Activated T-cell treated with anti-CD3 and anti-CD28 coated beads, Interleukin-2, amount 50 U/mL, for 24 hours (primary cell): ENCODE data around the gene DNAH1.
"Not testable (repeated sequence)": the region's sequence is repeated elsewhere in the genome, so short reads cannot be mapped to it uniquely, and the experiment has no call there.

Experiments
- DNase-seq: peaks from one replicate; pipeline ENCODE4 v3.0.0-alpha.2; 2020
- H3K27ac Mint-ChIP-seq: 2 replicates; pipeline ENCODE4 v1.8.0; 2020; ENCODE audit warnings: mild to moderate bottlenecking, mixed read lengths
- H3K27me3 Mint-ChIP-seq: 2 replicates; pipeline ENCODE4 v1.8.0; 2020; ENCODE audit warnings: mixed read lengths
- H3K36me3 Mint-ChIP-seq: 2 replicates; pipeline ENCODE4 v1.8.0; 2020; ENCODE audit warnings: low read depth, mixed read lengths
- H3K4me1 Mint-ChIP-seq: 2 replicates; pipeline ENCODE4 v1.8.0; 2020; ENCODE audit warnings: low read depth, mixed read lengths
- H3K4me3 Mint-ChIP-seq: 2 replicates; pipeline ENCODE4 v1.8.0; 2020; ENCODE audit warnings: mild to moderate bottlenecking, moderate library complexity, mixed read lengths
- H3K9me3 Mint-ChIP-seq: 2 replicates; pipeline ENCODE4 v1.8.0; 2020; ENCODE audit warnings: mixed read lengths

Gene DNAH1

DNA sequence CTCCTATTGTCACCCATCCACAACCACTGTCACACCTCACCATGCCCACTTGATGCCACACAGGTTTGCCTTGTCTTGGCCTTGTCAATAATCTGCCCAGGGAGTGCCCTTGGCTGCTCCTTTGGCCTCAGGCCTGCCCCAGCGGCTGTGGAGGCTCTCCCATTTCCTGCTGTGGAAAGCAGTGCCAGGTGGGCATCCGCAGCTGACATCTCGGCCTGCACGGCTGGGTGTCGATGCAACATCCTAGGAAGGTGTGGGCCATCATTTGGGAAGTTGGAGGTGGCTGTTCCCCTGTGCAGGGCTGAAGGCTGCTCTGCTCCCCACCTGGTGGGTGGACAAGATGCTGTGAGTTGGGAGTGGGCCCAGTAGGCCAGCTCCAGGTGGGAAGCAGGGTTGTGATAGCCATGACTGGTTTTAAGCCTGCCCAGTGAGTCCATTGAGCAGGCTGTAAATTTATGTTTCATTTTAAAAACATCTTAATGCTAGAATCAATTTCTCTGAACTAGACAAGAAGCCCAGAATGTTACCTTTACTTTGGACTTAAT is 12.5 kb downstream of the DNAH1 start:
- Mint-ChIP-seq H3K36me3 (peaks cover 13% of the 10 kb centered on the region), H3K27me3 (no peaks in the 10 kb centered on the region), H3K4me3 (no peak overlapping the region), H3K9me3 (no peaks in the 10 kb centered on the region), H3K4me1 (no peaks in the 10 kb centered on the region), H3K27ac (no peak overlapping the region)
- no peak for DNase-seq

DNA sequence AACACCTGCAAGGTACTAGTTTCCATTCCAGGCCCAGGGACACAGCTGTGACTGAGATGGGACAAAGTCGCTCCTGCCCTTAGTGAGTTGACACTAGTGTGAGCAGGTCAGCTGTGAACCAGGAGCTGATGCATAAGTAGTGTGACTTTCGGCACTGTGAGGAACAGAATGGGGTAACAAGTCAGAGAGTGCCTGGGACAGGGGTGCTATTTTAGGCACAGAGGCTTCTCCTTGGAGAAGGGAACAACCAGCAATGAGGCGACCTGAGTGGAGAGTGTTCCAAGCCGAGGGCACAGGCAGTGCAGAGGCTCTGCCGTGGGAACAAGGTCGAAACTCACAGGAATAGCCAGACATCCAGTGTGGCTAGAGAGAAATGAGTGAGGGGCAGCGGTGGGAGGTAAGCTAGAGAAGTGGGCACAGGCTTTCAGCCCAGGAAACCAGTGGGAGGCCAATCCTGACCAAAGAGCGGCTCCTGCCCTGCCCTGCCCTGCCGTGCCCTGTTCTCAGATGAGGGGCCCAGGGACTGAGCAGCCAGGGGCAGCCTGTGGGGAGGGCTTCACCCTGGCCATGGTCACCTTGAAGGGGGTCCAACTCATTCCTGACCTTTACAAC is 14.2 kb downstream of the DNAH1 start:
- Mint-ChIP-seq H3K27ac (peak overlapping the region; percentile 26), H3K27me3 (no peaks in the 10 kb centered on the region), H3K4me3 (no peak overlapping the region), H3K36me3 (peaks cover 18% of the 10 kb centered on the region), H3K4me1 (no peaks in the 10 kb centered on the region), H3K9me3 (no peaks in the 10 kb centered on the region)
- DNase-seq: no peak

DNA sequence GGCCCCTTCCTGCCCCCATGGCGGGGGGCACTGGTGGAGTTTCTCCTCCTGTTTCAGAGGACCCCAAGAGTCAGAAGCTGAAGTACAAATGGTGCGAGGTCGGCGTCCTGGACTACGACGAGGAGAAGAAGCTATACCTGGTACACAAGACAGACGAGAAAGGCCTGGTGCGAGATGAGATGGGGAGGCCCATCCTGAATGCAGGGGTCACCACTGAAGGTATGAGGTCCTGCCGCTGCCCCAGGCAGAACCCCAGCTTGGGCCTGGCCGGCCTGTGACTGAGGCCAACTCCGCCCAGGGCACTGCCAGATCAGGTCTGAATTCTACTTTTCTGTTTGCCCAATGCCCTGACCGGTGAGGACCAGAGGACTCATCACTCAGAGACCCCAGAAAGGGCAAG is 15.0 kb downstream of the DNAH1 start:
- Mint-ChIP-seq H3K9me3 (no peaks in the 10 kb centered on the region), H3K27ac (no peak overlapping the region), H3K4me3 (no peak overlapping the region), H3K4me1 (no peaks in the 10 kb centered on the region), H3K36me3 (peaks cover 18% of the 10 kb centered on the region), H3K27me3 (no peaks in the 10 kb centered on the region)
- no peak for DNase-seq

DNA sequence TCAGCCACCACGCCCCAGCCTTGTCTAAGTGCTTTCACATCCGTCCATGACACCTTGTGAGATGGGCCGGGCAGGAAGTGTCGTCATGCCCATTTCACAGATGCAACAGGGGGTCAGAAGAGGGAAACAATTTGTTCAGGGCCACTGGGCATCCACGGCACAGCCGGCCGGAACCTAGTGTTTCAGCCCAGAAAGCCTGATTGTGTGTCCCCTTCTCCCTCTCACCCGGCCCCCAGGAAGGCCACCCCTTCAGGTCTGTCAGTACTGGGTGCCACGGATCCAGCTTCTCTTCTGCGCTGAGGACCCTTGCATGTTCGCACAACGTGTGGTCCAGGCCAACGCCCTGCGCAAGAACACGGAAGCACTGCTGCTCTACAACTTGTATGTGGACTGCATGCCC is 15.8 kb downstream of the DNAH1 start:
- Mint-ChIP-seq H3K36me3 (peaks cover 18% of the 10 kb centered on the region), H3K4me3 (no peak overlapping the region), H3K4me1 (no peaks in the 10 kb centered on the region), H3K27ac (no peak overlapping the region), H3K27me3 (no peaks in the 10 kb centered on the region), H3K9me3 (no peaks in the 10 kb centered on the region)
- no peak for DNase-seq

DNA sequence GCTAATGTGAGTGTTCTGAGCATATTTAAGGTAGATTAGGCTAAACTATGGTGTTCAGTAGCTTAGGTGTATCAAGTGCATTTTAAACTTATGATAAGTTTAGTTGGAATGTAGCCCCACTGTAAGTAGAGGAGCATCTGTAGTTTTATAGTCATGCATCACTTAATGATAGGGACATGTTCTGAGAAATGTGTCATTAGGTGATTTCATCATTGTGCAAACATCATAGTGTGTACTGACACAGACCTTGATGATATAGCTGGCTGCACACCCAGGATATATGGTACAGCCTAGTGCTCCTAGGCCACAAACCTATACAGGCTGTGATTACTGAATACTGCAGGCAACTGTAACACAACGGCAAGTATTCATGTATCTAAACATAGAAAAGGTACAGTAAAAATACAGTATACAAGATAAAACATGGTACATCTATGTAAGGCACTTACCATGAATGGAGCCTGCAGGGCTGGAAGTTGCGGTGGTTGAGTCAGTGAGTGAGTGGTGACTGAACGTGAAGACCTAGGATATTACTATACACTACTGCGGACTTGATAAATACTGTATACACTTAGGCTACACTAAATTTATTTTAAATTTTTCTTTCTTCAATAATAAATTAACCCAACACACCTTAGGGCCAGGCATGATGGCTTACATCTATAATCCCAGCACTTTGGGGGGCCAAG is 17.9 kb downstream of the DNAH1 start:
- no peak for DNase-seq
- Mint-ChIP-seq H3K9me3 (no peaks in the 10 kb centered on the region), H3K36me3 (peaks cover 18% of the 10 kb centered on the region), H3K27ac (no peak overlapping the region), H3K27me3 (no peaks in the 10 kb centered on the region), H3K4me3 (no peak overlapping the region), H3K4me1 (no peaks in the 10 kb centered on the region)

DNA sequence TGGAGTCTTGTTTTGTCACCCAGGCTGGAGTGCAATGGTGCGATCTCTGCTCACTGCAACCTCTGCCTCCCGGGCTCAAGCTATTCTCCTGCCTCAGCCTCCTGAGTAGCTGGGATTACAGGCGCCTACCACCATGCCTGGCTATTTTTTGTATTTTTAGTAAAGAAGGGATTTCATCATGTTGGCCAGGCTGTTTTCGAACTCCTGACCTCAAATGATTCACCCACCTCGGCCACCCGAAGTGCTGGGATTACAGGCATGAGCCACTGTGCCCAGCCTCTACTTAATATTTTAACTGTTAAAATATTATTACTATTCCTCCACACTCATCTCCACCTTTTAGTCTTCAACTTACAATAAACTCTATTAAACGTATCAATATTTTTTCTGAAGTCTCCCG is 22.0 kb downstream of the DNAH1 start:
- not testable (repeated sequence) for H3K27me3 Mint-ChIP-seq, H3K4me1 Mint-ChIP-seq, H3K27ac Mint-ChIP-seq, DNase-seq, H3K36me3 Mint-ChIP-seq, H3K4me3 Mint-ChIP-seq, H3K9me3 Mint-ChIP-seq

DNA sequence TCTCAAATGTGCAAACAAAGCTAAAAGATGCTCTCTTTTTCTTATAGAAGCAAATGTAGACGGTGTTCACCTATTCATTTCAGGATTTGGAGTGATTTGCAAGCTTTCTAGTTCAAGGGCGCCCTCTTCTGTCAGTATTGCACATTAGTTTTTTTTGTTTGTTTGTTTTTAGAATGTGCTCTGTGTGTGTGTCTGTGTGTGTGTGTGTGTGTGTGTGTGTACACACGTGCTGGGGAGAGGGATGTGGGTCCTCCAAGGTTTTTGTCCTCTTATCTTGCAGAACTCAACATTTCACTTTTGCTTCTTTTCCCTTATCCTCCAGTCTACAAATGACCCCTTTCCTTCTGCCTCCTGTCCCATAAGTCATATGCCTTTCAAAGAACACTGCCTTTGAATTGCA is 23.5 kb downstream of the DNAH1 start:
- H3K4me3 Mint-ChIP-seq: no peak overlapping the region
- peak overlapping the region; percentile 53 for H3K27ac Mint-ChIP-seq
- peaks cover 4% of the 10 kb centered on the region for H3K4me1 Mint-ChIP-seq
- no peaks in the 10 kb centered on the region for H3K9me3 Mint-ChIP-seq
- DNase-seq: no peak
- no peaks in the 10 kb centered on the region for H3K27me3 Mint-ChIP-seq
- H3K36me3 Mint-ChIP-seq: peaks cover 5% of the 10 kb centered on the region

DNA sequence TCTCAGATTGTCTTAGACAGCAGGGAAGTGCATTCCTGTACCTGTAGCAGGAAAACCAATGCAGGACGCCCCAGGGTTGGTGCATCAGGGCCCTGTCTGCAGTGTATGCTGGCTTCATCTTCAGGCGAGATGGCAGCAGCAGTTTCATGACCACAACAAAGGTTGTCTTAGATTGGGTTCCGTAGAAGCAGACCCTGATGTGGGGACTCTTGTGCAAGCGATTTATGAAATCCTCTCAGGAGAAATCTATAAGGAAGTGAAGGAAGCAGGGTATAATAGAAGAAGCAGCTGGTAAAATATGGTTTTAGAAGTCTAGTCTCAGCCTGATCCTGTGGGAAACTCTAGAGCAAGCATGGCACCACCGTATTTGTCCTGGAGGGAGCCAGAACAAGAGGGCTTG is 25.0 kb downstream of the DNAH1 start:
- no peak for DNase-seq
- Mint-ChIP-seq H3K27ac (no peak overlapping the region), H3K4me1 (peaks cover 4% of the 10 kb centered on the region)

DNA sequence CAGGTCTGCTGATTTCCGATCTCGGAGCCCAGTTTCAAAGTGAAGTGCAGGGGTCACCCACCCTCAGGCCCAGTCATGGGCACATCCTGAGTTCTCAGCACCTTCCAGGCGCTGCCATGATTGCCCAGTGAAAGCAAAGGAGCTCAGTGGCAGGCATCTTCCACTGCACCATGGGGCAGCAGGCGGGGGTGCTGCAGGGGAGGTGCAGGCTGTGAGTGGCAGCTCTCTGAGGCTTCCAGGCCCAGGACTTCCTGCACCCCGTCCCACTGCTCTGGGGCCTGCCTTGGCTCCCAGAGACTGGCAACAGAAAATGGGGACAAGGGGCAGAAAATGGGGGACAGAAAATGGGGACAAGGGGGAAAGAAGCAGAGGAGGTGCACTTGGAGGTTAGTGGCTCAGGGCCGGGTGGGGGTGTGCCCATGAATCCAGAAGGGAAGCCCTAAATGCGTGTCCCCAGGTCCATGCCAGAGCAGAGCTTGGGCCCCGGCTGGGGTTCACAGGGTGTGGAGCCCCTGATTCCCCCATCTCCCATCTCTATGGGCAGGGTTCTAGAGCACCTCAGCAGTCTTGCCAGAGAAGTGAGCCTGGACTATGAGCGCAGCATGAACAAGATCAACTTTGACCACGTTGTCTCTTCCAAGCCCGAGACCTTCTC is 28.0 kb downstream of the DNAH1 start:
- H3K27me3 Mint-ChIP-seq: no peaks in the 10 kb centered on the region
- no peak overlapping the region for H3K4me3 Mint-ChIP-seq
- peaks cover 17% of the 10 kb centered on the region for H3K36me3 Mint-ChIP-seq
- H3K9me3 Mint-ChIP-seq: no peaks in the 10 kb centered on the region
- H3K27ac Mint-ChIP-seq: no peak overlapping the region
- DNase-seq: no peak
- peaks cover 4% of the 10 kb centered on the region for H3K4me1 Mint-ChIP-seq

More for the DNA sequence above, 25.0 kb downstream of the DNAH1 start:
- Mint-ChIP-seq H3K27me3 (no peaks in the 10 kb centered on the region), H3K4me3 (no peak overlapping the region), H3K36me3 (peaks cover 7% of the 10 kb centered on the region), H3K9me3 (no peaks in the 10 kb centered on the region)

DNA sequence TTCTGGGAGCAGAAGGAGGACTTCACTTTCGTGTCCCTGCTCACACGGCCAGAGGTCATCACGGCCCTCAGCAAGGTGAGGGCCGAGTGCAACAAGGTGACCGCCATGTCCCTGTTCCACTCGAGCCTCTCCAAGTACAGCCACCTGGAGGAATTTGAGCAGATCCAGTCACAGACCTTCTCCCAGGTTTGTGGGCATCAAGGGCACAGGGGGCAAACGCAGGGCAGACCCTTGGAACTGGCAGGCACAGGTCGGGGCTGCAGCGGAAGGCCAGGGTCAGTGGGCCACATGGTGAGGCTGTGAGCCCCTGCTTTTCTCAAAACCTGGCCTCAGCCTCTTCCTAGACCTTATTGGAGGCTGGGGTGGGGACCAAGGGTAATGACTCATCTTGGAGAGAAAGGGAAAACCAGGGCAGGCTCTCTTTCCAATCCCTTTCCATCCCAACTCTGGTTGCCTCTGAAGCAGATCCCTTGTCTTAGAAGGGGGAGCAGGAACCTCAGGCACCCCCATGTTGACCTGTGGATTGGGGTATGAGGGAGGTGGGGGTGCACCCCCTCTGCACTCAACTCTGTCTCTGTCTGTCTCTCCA is 29.5 kb downstream of the DNAH1 start:
- Mint-ChIP-seq H3K9me3 (no peaks in the 10 kb centered on the region), H3K36me3 (peaks cover 24% of the 10 kb centered on the region)

DNA sequence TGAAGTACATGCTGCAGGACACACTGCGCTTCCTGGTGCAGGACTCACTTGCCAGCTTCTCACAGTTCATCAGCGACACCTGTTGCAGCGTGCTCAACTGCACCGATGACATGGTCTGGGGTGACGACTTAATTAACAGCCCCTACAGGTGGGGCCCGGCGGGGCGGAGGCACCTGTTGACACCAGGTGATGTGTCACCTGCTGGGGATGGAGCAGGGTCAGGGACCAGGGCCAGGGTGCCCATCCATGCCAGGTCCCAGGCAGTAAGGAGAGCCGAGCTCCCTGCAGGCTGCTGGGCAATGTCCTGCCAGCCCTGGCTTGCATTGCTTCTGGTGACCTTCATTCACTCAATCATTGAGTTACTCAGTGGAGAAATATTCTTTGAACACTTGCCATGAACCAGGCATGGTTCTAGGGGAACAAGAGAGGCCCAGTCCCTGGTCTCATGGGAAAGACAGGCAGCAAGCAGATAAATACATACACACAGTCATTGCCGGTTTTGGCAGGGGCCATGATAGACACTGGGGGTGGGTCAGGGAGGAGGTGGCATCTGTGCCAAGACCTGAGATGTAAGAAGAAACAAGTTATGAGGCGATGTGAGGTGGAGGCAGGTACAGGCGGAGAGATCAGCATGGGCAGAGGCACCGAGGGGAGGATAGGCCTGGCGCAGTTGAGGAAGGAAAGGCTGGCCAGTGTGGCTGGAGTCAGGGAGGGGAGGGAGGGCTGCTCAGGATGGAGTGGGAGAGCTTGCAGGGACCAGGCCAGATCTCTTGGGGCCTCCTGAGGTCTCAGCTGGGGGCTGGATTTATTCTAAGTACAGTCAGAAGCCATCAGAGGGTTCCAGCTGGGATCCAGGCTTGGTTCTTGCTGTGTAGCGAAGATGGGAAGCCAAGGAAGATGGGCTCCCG is 30.8 kb downstream of the DNAH1 start:
- H3K9me3 Mint-ChIP-seq: no peaks in the 10 kb centered on the region
- H3K4me3 Mint-ChIP-seq: no peak overlapping the region
- DNase-seq: no peak
- no peaks in the 10 kb centered on the region for H3K27me3 Mint-ChIP-seq
- peaks cover 28% of the 10 kb centered on the region for H3K36me3 Mint-ChIP-seq
- no peaks in the 10 kb centered on the region for H3K4me1 Mint-ChIP-seq
- no peak overlapping the region for H3K27ac Mint-ChIP-seq

More for the DNA sequence above, 29.5 kb downstream of the DNAH1 start:
- Mint-ChIP-seq H3K4me3 (no peak overlapping the region), H3K27me3 (no peaks in the 10 kb centered on the region), H3K27ac (no peak overlapping the region), H3K4me1 (no peaks in the 10 kb centered on the region)
- DNase-seq: no peak

DNA sequence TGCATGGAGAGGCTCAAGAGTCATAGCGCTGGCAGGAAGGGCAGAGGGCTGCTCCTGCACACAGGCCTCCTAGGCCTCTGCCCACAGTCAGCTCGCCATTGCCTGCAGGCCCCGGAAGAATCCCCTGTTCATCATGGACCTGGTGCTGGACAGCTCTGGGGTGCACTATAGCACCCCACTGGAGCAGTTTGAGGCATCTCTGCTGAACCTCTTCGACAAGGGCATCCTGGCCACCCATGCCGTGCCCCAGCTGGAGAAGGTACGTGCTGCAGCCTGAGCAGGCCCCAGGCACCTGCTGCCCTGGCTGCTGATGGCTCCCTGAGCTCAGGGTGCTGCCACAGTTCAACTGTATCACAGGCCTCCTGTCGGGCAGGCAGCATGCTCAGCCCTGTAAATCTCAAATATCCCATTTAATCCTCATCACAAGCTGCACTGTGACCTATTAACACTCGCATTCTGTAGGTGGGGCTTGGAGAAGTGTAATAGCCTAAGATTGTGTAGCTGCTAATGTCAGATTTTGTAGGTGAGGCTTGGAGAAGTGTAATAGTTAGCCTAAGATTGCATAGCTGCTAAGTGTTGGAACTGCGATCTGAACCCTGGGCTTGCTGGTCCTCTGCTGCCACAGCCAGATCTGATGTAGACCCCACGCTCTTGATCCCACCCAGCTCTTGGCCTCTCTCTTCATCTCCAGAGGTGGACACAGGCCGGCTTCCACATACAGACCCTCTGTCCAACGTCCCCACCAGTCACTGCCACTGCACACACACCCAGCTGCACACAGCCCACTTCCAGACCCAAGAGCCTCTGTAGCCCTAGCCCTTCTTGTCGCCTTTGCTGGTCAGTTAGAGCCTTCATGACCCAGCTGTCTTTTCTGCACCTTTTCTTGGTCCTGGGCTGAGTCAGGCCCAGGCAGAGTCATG is 31.9 kb downstream of the DNAH1 start:
- Mint-ChIP-seq H3K27me3 (no peaks in the 10 kb centered on the region), H3K4me3 (no peak overlapping the region), H3K36me3 (peaks cover 38% of the 10 kb centered on the region), H3K27ac (peak overlapping the region; percentile 65), H3K9me3 (no peaks in the 10 kb centered on the region), H3K4me1 (no peaks in the 10 kb centered on the region)
- DNase-seq: no peak

DNA sequence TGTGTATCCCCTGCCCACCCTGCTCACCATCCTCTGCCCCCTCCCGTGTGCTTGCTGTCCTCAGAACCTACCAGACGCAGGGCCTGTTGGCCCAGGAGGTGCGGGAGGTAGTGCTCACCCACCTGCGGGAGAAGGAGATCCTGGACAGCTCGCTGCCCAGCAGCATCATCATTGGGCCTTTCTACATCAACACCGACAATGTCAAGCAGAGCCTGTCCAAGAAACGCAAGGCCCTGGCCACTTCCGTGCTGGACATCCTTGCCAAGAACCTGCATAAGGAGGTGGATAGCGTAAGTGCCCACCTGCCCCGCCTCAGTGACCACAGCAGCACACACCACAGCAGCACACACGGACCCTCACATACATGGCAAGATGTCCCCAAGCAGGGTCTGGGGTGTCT is 33.0 kb downstream of the DNAH1 start:
- H3K9me3 Mint-ChIP-seq: no peaks in the 10 kb centered on the region
- no peak overlapping the region for H3K27ac Mint-ChIP-seq
- no peaks in the 10 kb centered on the region for H3K4me1 Mint-ChIP-seq
- no peak overlapping the region for H3K4me3 Mint-ChIP-seq
- DNase-seq: no peak
- H3K36me3 Mint-ChIP-seq: peaks cover 42% of the 10 kb centered on the region
- H3K27me3 Mint-ChIP-seq: no peaks in the 10 kb centered on the region
